H1 (cell line): ENCODE results near the gene ADAMTS4. TPM values are rescaled to one million over a fixed set of nuclear protein-coding genes. Genes with fewer than 3 reads are reported as not detected.

Source experiments
- BCL11A ChIP-seq, 2 experiments: IDR thresholded peaks; one replicate each; pipeline ENCODE4 v1.6.1; 2011; ENCODE audit warnings: low read depth in 2 of 2, low read length in 2 of 2, mild to moderate bottlenecking in 2 of 2
- CHD2 ChIP-seq: IDR thresholded peaks from 2 replicates; pipeline ENCODE4 v1.6.1; 2012; ENCODE audit warnings: low read length, improper control_type of control experiment
- CTBP2 ChIP-seq: IDR thresholded peaks from 2 replicates; pipeline ENCODE4 v1.7.0; 2011; ENCODE audit warnings: borderline replicate concordance, mild to moderate bottlenecking, moderate library complexity, mixed read lengths, low read length; ENCODE audit not compliant: insufficient read depth, insufficient read length
- GABPA ChIP-seq: IDR thresholded peaks from 2 replicates; pipeline ENCODE4 v1.6.1; 2011; ENCODE audit warnings: mild to moderate bottlenecking, low read length, moderate library complexity, borderline replicate concordance; ENCODE audit not compliant: insufficient read depth
- HDAC6 ChIP-seq: IDR thresholded peaks from one replicate; pipeline ENCODE4 v1.7.1; 2012; ENCODE audit warnings: low read depth, mild to moderate bottlenecking, inconsistent platforms, low read length, moderate library complexity
- KDM4A ChIP-seq: IDR thresholded peaks from one replicate; pipeline ENCODE4 v1.7.1; 2012; ENCODE audit warnings: low read depth, mild to moderate bottlenecking, moderate library complexity, low read length, inconsistent platforms; ENCODE audit not compliant: severe bottlenecking
- POLR2A ChIP-seq, 2 experiments: IDR thresholded peaks; 1 replicate in 1 of 2; 2 replicates in 1 of 2; pipeline ENCODE4 v1.6.1; 2011; ENCODE audit warnings: low read depth in 2 of 2, low read length in 2 of 2, mild to moderate bottlenecking in 2 of 2; ENCODE audit errors: control extremely low read depth in 1 of 2
- POU5F1 ChIP-seq: IDR thresholded peaks from 2 replicates; pipeline ENCODE4 v1.6.1; 2011; ENCODE audit warnings: low read depth, mild to moderate bottlenecking, low read length, moderate library complexity
- RBBP5 ChIP-seq: IDR thresholded peaks from 2 replicates; pipeline ENCODE4 v1.7.1; 2012; ENCODE audit warnings: low read depth, mild to moderate bottlenecking, inconsistent platforms, low read length, moderate library complexity, borderline replicate concordance
- RFX5 ChIP-seq: IDR thresholded peaks from 2 replicates; pipeline ENCODE4 v1.6.1; 2011; ENCODE audit warnings: low read depth, low read length, improper control_type of control experiment, borderline replicate concordance
- SRF ChIP-seq: IDR thresholded peaks from 2 replicates; pipeline ENCODE4 v1.6.1; 2011; ENCODE audit warnings: mild to moderate bottlenecking, low read depth, low read length, moderate library complexity
- TEAD4 ChIP-seq: IDR thresholded peaks from 2 replicates; pipeline ENCODE4 v1.6.1; 2012; ENCODE audit warnings: low read depth, low read length, inconsistent platforms, mixed read lengths
- polyA plus RNA-seq, 7 experiments: library from polyadenylated mRNA; depleted of rRNA in 3 of 7; stranded (reverse) in 5 of 7; unstranded in 2 of 7; fragments of >200 nt in 5 of 7; fragments of 200-250 nt in 2 of 7; gene quantifications; 1 replicate in 5 of 7; 2 replicates in 1 of 7; 4 replicates in 1 of 7; pipeline versions ENCODE4 v1.2.1 to v1.2.3, GENCODE V29; 2011 to 2013; ENCODE audit warnings: missing spikeins in 2 of 7, mixed read lengths in 2 of 7
- total RNA-seq: library from RNA; stranded (reverse); fragmentation: NEBNext Ultra II Directional; extraction: Animal tissue kit (Norgen Biotek cat#: 25700); gene quantifications from 2 replicates; pipeline ENCODE4 v1.2.1, GENCODE V29; 2021
- TF ChIP-seq, protein P1 (sequence below): fragments of 300-600 bp; sonication (generic); IDR thresholded peaks from 2 replicates; pipeline ENCODE4 v1.7.1; 2012; ENCODE audit warnings: low read length, moderate library complexity, mild to moderate bottlenecking, inconsistent platforms; ENCODE audit not compliant: insufficient replicate concordance

ADAMTS4 gene
- total and polyA plus RNA-seq, 2 of the 8 experiments (the other 6 are each of a cell fraction or from before 2014, with no cell fraction given) = 4.6 to 7.2 TPM

- TF ChIP-seq, protein P1, sequence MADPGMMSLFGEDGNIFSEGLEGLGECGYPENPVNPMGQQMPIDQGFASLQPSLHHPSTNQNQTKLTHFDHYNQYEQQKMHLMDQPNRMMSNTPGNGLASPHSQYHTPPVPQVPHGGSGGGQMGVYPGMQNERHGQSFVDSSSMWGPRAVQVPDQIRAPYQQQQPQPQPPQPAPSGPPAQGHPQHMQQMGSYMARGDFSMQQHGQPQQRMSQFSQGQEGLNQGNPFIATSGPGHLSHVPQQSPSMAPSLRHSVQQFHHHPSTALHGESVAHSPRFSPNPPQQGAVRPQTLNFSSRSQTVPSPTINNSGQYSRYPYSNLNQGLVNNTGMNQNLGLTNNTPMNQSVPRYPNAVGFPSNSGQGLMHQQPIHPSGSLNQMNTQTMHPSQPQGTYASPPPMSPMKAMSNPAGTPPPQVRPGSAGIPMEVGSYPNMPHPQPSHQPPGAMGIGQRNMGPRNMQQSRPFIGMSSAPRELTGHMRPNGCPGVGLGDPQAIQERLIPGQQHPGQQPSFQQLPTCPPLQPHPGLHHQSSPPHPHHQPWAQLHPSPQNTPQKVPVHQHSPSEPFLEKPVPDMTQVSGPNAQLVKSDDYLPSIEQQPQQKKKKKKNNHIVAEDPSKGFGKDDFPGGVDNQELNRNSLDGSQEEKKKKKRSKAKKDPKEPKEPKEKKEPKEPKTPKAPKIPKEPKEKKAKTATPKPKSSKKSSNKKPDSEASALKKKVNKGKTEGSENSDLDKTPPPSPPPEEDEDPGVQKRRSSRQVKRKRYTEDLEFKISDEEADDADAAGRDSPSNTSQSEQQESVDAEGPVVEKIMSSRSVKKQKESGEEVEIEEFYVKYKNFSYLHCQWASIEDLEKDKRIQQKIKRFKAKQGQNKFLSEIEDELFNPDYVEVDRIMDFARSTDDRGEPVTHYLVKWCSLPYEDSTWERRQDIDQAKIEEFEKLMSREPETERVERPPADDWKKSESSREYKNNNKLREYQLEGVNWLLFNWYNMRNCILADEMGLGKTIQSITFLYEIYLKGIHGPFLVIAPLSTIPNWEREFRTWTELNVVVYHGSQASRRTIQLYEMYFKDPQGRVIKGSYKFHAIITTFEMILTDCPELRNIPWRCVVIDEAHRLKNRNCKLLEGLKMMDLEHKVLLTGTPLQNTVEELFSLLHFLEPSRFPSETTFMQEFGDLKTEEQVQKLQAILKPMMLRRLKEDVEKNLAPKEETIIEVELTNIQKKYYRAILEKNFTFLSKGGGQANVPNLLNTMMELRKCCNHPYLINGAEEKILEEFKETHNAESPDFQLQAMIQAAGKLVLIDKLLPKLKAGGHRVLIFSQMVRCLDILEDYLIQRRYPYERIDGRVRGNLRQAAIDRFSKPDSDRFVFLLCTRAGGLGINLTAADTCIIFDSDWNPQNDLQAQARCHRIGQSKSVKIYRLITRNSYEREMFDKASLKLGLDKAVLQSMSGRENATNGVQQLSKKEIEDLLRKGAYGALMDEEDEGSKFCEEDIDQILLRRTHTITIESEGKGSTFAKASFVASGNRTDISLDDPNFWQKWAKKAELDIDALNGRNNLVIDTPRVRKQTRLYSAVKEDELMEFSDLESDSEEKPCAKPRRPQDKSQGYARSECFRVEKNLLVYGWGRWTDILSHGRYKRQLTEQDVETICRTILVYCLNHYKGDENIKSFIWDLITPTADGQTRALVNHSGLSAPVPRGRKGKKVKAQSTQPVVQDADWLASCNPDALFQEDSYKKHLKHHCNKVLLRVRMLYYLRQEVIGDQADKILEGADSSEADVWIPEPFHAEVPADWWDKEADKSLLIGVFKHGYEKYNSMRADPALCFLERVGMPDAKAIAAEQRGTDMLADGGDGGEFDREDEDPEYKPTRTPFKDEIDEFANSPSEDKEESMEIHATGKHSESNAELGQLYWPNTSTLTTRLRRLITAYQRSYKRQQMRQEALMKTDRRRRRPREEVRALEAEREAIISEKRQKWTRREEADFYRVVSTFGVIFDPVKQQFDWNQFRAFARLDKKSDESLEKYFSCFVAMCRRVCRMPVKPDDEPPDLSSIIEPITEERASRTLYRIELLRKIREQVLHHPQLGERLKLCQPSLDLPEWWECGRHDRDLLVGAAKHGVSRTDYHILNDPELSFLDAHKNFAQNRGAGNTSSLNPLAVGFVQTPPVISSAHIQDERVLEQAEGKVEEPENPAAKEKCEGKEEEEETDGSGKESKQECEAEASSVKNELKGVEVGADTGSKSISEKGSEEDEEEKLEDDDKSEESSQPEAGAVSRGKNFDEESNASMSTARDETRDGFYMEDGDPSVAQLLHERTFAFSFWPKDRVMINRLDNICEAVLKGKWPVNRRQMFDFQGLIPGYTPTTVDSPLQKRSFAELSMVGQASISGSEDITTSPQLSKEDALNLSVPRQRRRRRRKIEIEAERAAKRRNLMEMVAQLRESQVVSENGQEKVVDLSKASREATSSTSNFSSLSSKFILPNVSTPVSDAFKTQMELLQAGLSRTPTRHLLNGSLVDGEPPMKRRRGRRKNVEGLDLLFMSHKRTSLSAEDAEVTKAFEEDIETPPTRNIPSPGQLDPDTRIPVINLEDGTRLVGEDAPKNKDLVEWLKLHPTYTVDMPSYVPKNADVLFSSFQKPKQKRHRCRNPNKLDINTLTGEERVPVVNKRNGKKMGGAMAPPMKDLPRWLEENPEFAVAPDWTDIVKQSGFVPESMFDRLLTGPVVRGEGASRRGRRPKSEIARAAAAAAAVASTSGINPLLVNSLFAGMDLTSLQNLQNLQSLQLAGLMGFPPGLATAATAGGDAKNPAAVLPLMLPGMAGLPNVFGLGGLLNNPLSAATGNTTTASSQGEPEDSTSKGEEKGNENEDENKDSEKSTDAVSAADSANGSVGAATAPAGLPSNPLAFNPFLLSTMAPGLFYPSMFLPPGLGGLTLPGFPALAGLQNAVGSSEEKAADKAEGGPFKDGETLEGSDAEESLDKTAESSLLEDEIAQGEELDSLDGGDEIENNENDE = no peak
- TF ChIP-seq RBBP5 = no peak
- TF ChIP-seq GABPA = no peak
- TF ChIP-seq KDM4A = no peak
- TF ChIP-seq CTBP2 = no peak
- TF ChIP-seq HDAC6 = no peak
- no peak for TF ChIP-seq RFX5
- no peak for TF ChIP-seq BCL11A (IDR thresholded peaks at IDR 0.05; ENCODE audit: low read depth in 2 of 2, low read length in 2 of 2)
- no peak for TF ChIP-seq POU5F1
- no peak for TF ChIP-seq SRF
- TF ChIP-seq TEAD4 = no peak
- no peak for TF ChIP-seq POLR2A (IDR thresholded peaks at IDR 0.05; ENCODE audit: control extremely low read depth in 1 of 2, low read depth in 2 of 2, low read length in 2 of 2)
- TF ChIP-seq CHD2 = no peak
Measured at GRCh38 chr1:161238039-161238473, 39.2 kb upstream of the ADAMTS4 start, which contains the start of gene NR1I3 (continued).
